ENCODE results near the gene ARSI.
"Not testable (repeated sequence)": the region's sequence is repeated elsewhere in the genome, so short reads cannot be mapped to it uniquely, and the experiment has no call there.

Gene ARSI

DNA sequence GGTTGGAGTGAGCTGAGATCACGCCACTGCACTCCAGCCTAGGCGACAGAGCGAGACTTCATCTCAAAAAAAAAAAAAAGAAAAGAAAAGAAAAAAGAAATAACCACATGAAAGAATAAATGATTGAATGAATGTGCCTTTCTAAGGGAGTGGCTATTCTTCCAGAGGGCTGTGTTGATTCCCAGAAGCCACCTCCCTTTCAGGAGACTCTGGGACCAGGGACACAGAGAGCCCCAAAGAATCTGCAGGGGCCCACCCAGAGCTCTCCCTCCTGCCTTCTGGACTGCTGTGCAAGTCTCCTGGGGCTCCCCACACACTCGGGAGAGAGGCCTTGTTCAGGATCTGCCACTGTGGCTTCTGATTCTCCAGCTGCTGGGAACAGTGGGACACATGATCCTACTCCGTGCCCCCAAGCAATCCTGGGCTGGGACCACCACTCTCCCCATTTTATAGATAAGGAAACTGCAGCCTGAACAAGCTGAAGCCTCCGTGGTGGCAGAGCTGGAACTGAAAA, 36.8 kb downstream of the ARSI start:
- no peak for DNase-seq (ENCODE audit: low read depth)

DNA sequence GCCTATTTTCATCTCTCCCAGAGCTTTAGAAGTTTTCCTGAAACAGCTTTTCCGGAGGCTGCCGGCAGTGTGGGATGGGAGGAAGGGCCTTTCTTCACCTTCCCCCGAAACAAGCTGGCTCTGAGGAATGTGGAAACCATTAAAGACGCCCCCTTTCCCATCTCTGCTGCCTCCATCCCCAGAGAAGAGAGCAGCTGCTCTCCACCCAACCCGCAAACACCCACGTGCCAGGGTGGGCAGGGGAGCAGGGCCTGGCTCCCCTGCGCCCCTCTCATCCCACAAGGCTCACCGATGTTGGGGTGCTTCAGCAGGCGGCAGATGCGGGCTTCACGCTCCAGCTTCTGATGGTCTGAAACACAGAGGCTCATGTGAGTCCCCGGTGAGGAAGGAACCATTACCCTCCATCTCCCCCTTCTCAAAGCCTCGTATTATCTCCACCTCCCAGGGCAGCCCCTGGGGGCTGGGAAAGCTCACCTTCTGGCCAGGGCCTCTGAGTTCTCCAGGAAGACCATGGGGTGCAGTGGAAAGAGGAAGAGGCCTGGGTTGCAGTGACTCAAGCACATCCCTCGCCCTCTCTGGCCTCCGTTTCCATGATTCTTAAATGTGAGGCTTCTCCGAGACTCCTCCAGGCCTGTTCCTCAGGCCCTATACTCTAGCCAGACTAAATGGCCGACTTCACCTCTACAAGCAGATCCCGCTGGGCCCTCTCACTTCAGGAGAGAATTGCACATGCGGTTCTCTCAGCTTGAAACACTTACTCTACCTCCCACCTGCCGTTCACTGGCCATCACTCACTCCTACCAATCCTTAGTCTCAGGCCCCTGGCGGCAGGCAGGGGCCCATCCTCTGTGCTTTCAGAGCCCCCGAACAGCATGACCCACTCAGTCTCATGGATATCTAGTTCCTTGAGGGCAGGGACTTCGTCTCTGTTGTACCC, 37.8 kb downstream of the ARSI start:
- no peak for DNase-seq (ENCODE audit: low read depth)

DNA sequence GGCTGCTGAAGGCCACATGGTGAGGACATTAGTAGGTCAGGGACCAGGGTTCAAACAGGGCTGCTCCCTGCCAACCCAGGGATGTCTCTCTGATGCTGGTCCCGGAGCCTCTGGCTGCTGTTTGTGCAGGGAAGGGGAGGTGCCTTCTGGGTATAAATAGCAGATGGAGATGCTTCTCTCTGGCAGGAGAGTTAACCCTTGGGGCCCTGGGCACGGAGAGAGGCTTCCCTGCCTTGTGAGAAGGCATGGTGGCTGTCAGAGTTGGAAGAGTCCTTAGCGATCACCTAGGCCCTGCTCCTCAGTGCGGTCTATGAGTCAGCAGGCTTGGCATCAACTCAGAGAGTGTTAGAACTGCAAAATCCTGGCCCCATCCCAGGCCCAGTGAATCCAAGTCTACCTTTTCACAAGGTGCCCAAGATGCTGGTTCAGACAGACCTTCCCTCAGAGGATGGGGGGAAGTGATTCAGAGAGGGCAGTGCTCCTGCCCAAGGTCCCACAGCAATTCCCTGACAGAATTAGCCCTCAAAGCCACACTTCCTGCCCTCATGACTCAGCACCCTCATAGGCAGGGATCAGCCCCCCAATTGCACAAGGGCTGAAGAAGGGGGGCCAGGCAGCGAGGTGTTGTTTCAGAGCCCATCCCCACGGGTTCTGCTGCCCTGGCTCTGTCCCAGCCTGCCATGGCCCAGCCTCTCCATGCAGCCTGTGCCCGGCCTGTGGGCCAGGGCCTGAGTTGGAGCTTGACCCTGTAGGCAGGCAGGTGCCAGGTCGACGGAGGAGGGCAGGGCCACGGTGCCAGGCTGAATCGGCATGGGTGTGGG, 38.7 kb downstream of the ARSI start:
- DNase-seq (ENCODE audit: low read depth) = no peak

GRCh38 chr5:150263375-150263775, 39.3 kb downstream of the ARSI start:
- DNase-seq (ENCODE audit: low read depth) = no peak

- no peak for DNase-seq (ENCODE audit: low read depth)
Observed at GRCh38 chr5:150262502-150262901, 40.2 kb downstream of the ARSI start.

DNA sequence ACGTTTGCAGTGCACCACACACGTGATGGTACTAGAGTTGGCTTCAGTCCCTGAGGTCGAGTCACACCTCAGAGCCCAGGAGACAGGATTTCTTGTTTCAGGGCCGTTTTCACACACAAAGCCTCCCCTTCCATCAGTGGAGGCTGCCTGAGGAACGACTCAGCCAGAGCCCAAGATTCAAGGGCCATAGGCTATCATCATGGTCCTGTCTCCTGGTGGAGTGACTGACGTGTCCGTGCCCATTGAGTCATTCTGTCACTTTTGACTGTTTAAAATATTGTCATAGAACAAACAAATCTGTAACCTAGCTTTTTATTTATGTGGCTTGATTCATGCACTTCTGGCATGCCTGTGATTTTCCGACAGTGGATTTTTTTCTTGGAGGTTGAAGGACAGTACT, 41.5 kb downstream of the ARSI start:
- no peak for DNase-seq (ENCODE audit: low read depth)

DNA sequence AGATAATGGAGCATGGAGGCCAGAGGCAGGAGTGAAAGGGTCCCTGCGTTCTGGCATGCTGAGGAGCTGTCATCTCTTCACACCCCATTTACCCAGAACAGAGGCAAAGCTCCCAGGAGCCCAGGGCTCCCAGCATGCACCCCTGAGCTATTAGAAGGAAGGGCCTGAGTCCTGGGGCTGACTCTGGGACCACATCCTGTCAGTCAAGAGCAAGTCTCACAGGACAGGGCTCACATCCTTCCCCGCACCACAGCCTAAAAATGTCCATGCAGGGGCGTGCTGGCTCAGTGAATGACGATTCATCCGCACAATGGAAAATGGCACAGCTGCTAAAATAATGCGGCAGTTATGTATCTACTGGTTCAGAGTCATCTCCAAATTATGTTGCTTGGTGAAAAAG, 44.6 kb downstream of the ARSI start:
- no peak for DNase-seq (ENCODE audit: low read depth)

DNA sequence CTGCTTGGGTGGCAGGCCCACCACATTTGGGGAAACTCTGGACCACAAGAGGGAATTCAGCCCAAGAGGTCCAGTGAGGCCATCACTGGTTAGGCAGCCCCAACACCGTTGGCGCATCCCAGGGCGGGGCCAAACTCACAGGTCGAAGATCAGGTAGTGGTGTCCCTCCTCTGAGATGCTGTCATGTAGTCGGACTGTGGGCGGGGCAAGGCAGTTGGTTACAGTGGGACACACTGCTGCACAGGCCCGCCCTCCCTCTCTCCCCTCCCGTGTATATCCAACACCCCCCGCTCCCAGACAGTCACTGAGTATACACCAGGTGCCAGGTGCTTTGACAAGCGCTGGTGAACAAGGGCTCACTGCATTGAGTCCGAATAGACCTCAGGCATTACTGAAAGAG, 45.3 kb downstream of the ARSI start:
- no peak for DNase-seq (ENCODE audit: low read depth)

DNA sequence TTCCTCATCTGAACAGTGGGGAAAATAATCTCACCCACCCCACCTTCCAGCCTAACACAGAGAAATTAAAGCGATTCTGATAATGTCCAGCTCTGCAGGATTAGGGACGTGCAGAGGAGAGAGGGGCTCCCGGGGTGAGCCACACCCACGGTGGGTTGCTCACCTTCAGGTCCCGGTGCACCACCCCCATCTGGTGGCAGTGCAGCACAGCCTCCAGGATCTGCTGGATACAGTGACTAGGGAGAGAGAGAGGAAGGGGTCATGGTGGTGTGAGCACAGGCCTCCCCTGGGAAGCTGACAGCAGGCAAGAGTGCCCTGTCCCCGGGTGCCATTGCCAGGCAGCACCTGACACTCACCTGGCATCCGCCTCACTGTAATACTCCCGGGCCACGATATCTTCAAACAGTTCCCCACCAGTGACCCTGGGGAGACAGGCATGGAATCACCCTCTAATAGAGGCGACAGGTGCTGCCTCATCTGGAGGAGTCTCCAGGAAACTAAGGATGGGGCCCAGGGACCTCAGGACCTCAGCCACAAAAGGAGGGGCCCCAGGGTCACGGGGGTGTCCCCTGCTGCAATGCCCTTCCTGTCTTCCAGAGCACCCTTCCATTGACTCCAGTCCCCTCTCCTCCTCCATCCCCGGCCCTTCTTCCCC, 46.2 kb downstream of the ARSI start:
- DNase-seq (ENCODE audit: low read depth) = no peak

DNA sequence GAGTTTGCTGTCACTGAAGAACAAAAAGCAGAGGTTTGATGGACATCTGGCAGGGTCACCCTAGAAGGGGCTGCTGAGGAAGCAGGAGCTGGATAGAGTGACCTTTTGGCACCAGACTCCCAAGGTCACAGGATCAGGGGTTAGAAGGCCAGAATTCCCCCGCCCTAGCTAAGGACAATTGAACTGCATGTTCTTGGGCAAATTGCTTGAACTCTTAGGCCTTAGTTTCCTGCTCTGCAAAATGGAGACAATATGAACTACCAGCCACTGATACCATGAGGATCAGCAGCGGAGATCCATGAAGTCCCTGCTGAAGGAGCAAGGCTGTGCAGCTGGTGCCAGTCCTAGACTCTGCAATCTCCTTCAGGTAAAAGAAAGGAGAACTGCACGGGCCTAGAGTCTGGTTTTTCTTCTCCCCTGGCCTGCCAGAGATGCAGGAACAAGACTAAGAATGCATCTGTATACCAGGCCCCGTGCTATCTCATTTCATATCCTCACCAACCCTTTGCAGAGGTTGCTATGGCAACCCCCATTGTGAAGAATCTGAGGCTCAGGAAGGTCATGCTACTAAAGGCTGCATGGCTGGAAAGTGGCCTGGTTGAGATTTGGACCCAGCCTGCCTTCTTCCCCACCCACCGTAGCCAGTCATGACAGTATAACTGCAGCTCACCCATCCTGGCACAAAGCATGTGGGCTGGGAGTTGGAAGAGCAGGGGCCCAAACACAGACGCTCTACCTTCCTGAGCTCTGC, 46.9 kb downstream of the ARSI start:
- no peak for DNase-seq (ENCODE audit: low read depth)

- DNase-seq (ENCODE audit: low read depth) = no peak
Observed at GRCh38 chr5:150254774-150255173, 47.9 kb downstream of the ARSI start.

GRCh38 chr5:150254363-150254762, 48.3 kb downstream of the ARSI start:
- DNase-seq (ENCODE audit: low read depth) = no peak

GRCh38 chr5:150253416-150254208, 49.1 kb downstream of the ARSI start:
- DNase-seq (ENCODE audit: low read depth) = no peak

DNA sequence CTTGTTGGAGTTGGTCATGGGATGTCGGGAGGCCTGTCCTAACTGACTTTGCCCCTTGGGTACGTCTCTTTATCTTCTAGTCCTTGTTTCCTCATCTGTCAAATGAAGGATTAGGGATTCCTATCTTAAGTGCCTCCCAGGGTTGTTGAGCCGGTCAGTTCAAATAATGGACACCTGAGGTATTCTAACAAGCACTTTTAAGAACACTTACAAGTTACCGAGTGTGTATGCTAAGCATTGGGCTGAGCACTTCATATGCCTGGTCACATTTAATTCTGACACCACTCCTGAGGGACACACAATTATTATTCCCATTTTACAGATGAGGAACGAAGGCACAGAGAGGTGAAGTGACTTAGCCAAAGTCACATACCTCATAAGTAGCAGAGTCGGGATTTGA, 50.2 kb downstream of the ARSI start:
- no peak for DNase-seq (ENCODE audit: low read depth)

GRCh38 chr5:150251504-150251903, 51.2 kb downstream of the ARSI start:
- no peak for DNase-seq (ENCODE audit: low read depth)

- no peak for DNase-seq (ENCODE audit: low read depth)
Observed at GRCh38 chr5:150249744-150250143, 53.0 kb downstream of the ARSI start.

DNA sequence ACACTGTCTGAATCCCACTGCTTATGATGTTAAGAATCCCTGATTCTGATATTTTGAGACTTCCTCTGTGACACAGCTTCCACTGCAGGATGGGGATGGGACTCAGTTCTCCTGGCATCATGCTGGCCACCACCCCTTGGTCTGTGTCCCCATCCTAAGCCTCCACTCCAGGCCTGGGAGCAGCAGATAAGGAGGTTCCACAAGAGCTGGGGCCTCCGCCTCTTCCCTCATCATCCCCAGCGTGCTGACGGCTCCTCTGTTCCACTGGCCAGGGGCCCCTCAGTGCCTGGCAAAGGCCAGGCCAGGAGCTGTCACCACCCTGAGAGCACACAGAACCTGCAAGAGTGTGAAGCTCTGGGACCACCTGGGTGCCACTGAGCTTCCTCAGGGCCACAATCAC, 53.8 kb downstream of the ARSI start:
- DNase-seq (ENCODE audit: low read depth) = no peak

GRCh38 chr5:150248493-150248892, 54.2 kb downstream of the ARSI start:
- not testable (repeated sequence) for DNase-seq (ENCODE audit: low read depth)

- no peak for DNase-seq (ENCODE audit: low read depth)
Observed at GRCh38 chr5:150247726-150248125, 55.0 kb downstream of the ARSI start.

DNA sequence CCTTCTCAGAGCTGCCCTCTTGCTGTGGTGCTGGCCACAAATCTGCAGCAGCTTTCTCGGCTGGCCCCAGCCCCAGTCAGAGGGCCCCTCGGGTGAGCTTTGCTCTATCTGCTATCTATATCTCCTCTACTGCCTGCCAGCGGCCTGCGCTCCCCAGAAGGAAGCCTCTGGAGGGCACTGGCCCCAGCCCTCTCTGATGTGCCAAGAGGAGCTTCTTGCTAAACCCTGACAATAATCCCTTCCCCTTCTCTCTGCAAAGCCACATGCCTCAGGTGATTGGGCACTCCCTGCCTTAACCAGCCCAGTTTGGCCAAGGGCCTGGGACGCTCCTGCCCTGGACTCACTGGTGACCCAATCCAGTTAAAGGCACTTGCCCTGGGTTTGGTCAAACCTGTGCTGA, 55.9 kb downstream of the ARSI start:
- DNase-seq (ENCODE audit: low read depth) = no peak

GRCh38 chr5:150246429-150246828, 56.3 kb downstream of the ARSI start:
- no peak for DNase-seq (ENCODE audit: low read depth)
